Stimulated activated CD4-positive, alpha-beta T cell treated with anti-CD3 and anti-CD28 coated beads, Interleukin-1b, Interleukin-23, amount 100 ng/mL, for 48 hours (primary cell): Measurements from ENCODE around the gene TRMT112.

Experiments used
- DNase-seq: peaks from one replicate; pipeline ENCODE4 v3.0.0-alpha.2; 2020

TRMT112 gene

GRCh38 chr11:64317325-64317960, at the start of gene TRMT112:
Gene TRMT112 (minus strand): TSS chr11:64317559. CDS start chr11:64317526, 33 bp downstream.
- DNase-seq: peak; percentile 98

GRCh38 chr11:64366751-64367150, 49.4 kb upstream of the TRMT112 start:
- no peak for DNase-seq

DNA sequence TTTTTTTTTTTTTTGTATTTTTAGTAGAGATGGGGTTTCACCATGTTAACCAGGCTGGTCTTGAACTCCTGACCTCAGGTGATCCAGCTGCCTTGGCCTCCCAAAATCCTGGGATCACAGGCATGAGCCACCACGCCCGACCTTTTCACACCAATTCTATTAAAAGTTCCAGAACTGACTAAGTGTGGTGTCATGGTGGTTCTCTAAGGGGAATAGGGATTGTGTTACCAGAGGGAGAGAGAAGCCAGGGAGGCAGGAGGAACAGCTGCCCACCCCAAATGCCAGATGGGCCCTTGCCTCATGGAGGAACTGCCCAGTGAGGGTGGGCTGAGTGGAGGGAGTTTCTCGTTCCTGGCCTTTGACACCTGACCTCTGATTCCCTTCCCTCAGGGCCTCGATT, 47.6 kb upstream of the TRMT112 start:
- DNase-seq: no peak

DNA sequence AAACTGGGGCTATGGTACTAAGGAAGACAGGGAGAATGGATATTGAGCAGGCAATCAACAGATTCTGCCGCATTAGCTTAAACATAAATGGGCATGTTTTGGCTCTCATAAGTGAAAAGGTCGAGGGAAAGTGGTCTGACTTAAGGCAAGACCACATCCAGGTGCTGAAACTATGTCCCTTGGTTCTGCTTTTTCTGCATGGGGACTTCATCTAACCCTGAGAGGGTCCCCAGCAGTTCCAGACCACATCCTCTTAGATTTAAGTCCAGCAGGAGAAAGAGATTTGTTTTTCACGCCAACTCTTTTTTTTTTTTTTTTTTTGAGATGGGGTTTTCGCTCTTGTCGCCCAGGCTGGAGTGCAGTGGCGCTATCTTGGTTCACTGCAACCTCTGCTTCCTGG, 47.1 kb upstream of the TRMT112 start:
- no peak for DNase-seq

DNA sequence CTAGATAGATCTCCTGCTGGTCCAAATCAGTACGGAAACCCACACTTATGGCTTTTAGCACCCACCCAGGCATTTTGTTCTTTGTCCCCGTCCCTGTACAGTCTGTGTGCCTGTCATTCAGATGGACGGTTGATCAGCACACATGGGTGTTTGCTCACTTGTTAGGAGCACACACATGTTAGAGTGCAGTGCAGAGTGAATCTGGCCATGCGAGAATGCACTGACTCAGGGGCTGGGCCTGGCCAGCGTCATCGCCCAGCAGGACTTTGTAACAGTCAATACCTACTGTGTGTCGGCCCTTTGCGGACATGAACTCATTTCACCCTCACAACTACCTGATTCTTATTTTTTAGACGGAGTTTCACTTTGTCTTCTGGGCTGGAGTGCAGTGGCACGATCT, 45.0 kb upstream of the TRMT112 start:
- no peak for DNase-seq

GRCh38 chr11:64361659-64362058, 44.3 kb upstream of the TRMT112 start:
- no peak for DNase-seq

DNA sequence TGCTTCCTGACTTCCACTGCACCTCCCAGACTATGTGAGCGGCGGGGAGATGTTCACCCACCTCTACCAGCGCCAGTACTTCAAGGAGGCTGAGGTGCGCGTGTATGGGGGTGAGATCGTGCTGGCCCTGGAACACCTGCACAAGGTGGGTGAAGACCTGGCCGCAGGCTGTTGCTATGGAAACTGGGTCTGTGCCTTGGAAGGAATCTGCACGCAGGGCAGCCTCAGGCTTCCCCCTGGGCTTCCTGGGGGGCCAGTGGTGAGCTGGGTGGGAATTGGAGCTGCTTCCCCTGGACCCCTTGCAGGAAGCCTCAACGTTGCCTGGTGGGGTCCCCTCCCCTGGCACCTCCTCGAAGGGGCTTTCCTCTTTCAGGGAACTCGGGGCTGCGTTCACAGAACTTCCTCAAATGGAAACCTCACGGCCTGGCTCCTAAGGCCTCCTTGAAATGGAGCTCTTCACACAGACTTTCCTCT, 43.1 kb upstream of the TRMT112 start:
- DNase-seq: no peak

GRCh38 chr11:64359712-64360445, 42.5 kb upstream of the TRMT112 start:
- DNase-seq: no peak

DNA sequence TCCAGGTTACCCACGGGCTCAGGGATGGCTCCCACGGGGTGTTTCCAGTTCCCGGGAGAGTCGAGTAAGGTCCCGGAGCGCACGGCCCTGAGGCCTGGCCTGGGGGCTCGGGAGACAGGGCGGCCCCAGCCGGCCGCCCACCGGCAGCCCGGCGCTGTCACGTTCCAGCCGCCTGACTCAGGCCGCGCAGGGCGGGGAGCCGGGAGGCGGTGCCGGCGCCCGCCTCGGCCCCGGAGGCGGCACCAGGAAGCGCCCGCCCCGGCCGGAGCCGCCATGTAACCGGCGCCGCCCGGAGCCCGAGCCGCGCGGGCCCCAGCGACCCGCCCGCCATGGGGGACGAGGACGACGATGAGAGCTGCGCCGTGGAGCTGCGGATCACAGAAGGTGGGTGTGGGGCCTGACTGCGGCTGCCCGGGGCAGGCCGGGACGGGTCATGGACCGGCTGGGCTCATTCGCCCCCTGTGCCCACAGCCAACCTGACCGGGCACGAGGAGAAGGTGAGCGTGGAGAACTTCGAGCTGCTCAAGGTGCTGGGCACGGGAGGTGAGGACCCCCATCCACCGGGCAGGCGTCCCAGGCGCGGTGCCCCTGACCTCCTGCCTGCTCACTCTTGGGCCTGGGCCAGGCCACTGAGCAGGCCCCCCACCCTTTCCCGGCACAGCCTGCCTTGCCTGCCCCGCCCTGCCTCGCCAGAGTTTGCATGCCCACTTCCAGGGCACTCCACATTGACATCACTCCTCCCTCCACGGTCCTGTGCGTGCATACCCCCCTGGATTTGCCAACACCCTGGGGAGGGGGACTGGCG, 41.8 kb upstream of the TRMT112 start, which contains the start of gene RPS6KA4:
RPS6KA4 (plus strand) TSS at position 256 of the 805 bp plus-strand sequence; CDS start at position 330, 74 bp downstream.
- DNase-seq: peak; percentile 42

- DNase-seq: no peak
Measured at GRCh38 chr11:64358536-64358906, 41.2 kb upstream of the TRMT112 start.

- peak; percentile 59 for DNase-seq
Measured at GRCh38 chr11:64357904-64358535, 40.7 kb upstream of the TRMT112 start.

- DNase-seq: no peak
Measured at GRCh38 chr11:64357446-64357845, 40.1 kb upstream of the TRMT112 start.

DNA sequence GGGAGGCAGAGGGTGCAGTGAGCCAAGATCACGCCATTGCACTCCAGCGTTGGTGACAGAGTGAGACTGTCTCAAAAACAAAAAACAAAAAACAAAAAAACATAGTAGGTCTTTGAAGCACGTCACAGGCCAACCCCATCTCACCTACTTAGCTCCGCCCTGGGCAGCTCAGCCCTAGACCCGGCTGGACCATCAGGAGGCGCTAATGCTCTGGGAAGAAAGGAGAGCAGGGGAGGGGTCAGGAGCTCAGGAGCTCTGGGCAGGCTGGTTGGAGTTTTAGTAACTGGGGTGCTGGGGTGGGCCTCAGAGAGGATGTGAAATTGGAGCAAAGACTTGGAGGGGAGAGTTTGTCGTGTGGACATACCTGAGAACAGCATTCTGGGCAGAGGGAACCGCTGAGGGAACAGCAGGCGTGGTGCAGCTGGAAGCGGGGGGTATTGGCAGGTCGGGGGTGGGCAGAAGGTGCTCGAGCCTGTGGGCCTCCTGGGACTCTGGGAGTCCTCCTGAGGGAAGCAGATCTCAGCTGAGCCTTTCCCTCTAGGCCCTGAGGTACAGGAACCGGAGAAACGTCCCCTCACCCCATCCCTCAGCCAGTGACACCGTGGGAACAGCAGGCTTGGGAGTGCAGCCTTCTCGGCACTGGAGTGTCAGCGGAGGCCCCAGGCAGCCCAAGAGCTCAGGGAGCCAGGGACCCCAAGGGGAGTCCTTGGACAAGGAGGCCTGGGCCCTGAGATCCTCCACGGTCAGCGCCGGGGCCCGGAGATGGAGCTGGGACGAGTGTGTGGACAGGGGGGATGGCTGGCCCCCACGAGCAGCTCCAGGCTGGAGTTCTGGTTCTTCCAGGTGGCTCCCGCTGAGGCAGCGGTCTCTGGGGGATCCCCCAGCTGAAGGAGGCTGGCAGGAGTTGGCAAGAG, 39.4 kb upstream of the TRMT112 start:
- DNase-seq: peak; percentile 55

GRCh38 chr11:64355078-64355940, 38.0 kb upstream of the TRMT112 start:
- peak; percentile 49 for DNase-seq

- no peak for DNase-seq
Measured at GRCh38 chr11:64353715-64354506, 36.6 kb upstream of the TRMT112 start.

DNA sequence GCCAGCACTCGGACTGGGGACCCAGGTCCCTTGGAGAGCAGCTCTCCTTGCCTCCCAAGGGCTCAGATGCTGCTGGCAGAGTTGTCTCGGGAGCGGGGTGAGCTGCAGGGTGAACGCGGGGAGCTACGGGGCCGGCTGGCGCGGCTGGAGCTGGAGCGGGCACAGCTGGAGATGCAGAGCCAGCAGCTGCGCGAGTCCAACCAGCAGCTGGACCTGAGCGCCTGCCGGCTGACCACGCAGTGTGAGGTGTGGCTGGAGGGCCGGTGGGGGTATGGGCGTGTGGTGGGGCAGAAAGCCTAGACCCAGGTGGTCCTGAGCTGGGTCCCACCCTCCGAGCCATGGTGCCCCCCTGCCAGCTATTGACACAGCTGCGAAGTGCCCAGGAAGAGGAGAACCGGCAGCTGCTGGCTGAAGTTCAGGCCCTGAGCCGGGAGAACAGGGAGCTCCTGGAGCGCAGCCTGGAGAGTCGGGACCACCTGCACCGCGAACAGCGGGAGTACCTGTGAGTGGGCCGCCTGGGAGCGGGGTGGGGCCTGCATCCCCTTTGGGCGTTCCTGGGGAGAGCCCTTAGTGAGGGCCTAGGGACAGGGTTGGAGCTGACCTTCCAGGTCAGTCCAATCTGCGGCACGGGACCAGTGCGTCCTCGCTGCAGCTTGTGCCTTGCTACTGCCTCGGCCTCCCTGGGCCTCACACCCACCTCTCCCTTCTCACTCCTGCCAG, 35.8 kb upstream of the TRMT112 start:
- DNase-seq: no peak

- no peak for DNase-seq
Measured at GRCh38 chr11:64352099-64352994, 35.0 kb upstream of the TRMT112 start.

DNA sequence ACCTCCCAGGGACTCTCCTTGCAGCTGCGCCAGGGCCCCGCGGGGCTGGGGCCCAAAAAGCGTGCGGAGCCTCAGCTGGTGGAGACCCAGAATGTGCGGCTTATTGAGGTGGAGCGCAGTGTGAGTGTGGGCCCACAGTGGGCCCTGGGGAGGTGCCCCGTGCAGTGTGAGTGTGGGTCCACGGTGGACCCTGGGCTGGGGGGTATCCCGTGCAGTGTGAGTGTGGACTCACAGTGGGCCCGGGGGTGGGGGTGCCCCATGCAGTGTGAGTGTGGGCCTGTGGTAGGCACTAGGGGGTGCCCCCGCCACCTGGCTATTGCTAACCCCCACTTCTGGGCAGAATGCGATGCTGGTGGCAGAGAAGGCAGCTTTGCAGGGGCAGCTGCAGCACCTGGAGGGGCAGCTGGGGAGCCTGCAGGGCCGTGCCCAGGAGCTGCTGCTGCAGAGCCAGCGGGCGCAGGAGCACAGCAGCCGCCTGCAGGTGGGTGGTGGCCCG, 33.8 kb upstream of the TRMT112 start:
- no peak for DNase-seq
